D721Med (cell line): ENCODE measurements around the gene CTBP1.
A peak's percentile ranks its signal among the peaks of the same experiment; 100 is the strongest.

ENCODE experiments used
- DNase-seq: peaks from one replicate; pipeline ENCODE4 v3.0.0; 2011; ENCODE audit warnings: low spot score; ENCODE audit not compliant: insufficient read length
- FAIRE-seq: peaks from 2 replicates; lab custom pipeline; 2011; peaks lifted over from hg19 to GRCh38; lab: Jason Lieb, UNC
- CTCF ChIP-seq: IDR thresholded peaks from 2 replicates; pipeline ENCODE4 v1.5.1; 2012; ENCODE audit warnings: mild to moderate bottlenecking, control low read depth; ENCODE audit not compliant: insufficient read depth; ENCODE audit errors: missing control alignments

The CTBP1 gene

GRCh38 chr4:1169691-1170096 is 79.2 kb downstream of the CTBP1 start:
- no peak for FAIRE-seq

GRCh38 chr4:1169171-1169671 is 79.7 kb downstream of the CTBP1 start:
- FAIRE-seq (no peak), DNase-seq (no peak)
- TF ChIP-seq CTCF = no peak

More at GRCh38 chr4:1169691-1170096, 79.2 kb downstream of the CTBP1 start:
- TF ChIP-seq CTCF = no peak
- no peak for DNase-seq

GRCh38 chr4:1168191-1169101 is 80.5 kb downstream of the CTBP1 start:
- no peak for TF ChIP-seq CTCF
- no peak for DNase-seq
- FAIRE-seq = no peak

GRCh38 chr4:1167244-1167949 is 81.5 kb downstream of the CTBP1 start:
- peak; percentile 78 for DNase-seq
- FAIRE-seq = peak; percentile 67
- TF ChIP-seq CTCF = peak; percentile 76

GRCh38 chr4:1166509-1167243 is 82.3 kb downstream of the CTBP1 start:
- DNase-seq = no peak
- no peak for FAIRE-seq

GRCh38 chr4:1164956-1165545 is 83.9 kb downstream of the CTBP1 start:
- no peak for TF ChIP-seq CTCF
- FAIRE-seq (no peak), DNase-seq (no peak)

More at GRCh38 chr4:1166509-1167243, 82.3 kb downstream of the CTBP1 start:
- TF ChIP-seq CTCF = no peak
